SK-N-MC (cell line): ENCODE measurements around the gene ERBB4.

ENCODE experiments used
- DNase-seq: peaks from one replicate; pipeline ENCODE4 v3.0.0-alpha.2; 2011; ENCODE audit warnings: low read depth, low spot score
- H3K27ac ChIP-seq: fragments of 200-600 bp; sonication (generic); 2 replicates; pipeline ENCODE4 v1.5.1; 2016; ENCODE audit warnings: mixed run types
- H3K36me3 ChIP-seq: fragments of 200-600 bp; sonication (generic); 2 replicates; pipeline ENCODE4 v1.6.1; 2017; ENCODE audit warnings: antibody characterized with exemption, low read length, mixed read lengths; ENCODE audit not compliant: insufficient read depth
- H3K4me3 ChIP-seq: fragments of 200-600 bp; sonication (generic); 2 replicates; pipeline ENCODE4 v1.5.1; 2016
- H3K9ac ChIP-seq: fragments of 200-600 bp; sonication (generic); 2 replicates; pipeline ENCODE4 v1.8.0; 2017; ENCODE audit warnings: mixed run types, mixed read lengths; ENCODE audit not compliant: insufficient read length
- H3K9me3 ChIP-seq: fragments of 200-600 bp; sonication (generic); 2 replicates; pipeline ENCODE4 v1.6.1; 2017; ENCODE audit warnings: low read depth, mild to moderate bottlenecking, antibody characterized with exemption, low read length, moderate library complexity, mixed read lengths
- EZH2 ChIP-seq: fragments of 200-600 bp; sonication (generic); IDR thresholded peaks from one replicate; pipeline ENCODE4 v1.6.1; 2017; ENCODE audit warnings: antibody characterized with exemption
- FOXP2 ChIP-seq: optimal IDR thresholded peaks from 2 replicates; pipeline ENCODE3; 2011; ENCODE audit warnings: mild to moderate bottlenecking, moderate library complexity; ENCODE audit not compliant: insufficient read depth; ENCODE audit errors: extremely low read length, control extremely low read depth
- POLR2AphosphoS5 ChIP-seq: IDR thresholded peaks from 2 replicates; pipeline ENCODE4 v1.6.1; 2012; ENCODE audit warnings: mild to moderate bottlenecking, low read depth, low read length, borderline replicate concordance

The ERBB4 gene

GRCh38 chr2:212294816-212295215 is 243.8 kb downstream of the ERBB4 start:
- H3K4me3 ChIP-seq: no peak overlapping the region
- H3K9me3 ChIP-seq: no peaks in the 10 kb centered on the region
- H3K9ac ChIP-seq: no peak overlapping the region
- no peak for DNase-seq
- H3K27ac ChIP-seq: no peak overlapping the region
- no peaks in the 10 kb centered on the region for H3K36me3 ChIP-seq
- TF ChIP-seq EZH2 (no peak), FOXP2 (no peak), POLR2AphosphoS5 (no peak)

- no peaks in the 10 kb centered on the region for H3K36me3 ChIP-seq
- no peak for TF ChIP-seq FOXP2
- TF ChIP-seq EZH2: no peak
- TF ChIP-seq POLR2AphosphoS5: no peak
- no peaks in the 10 kb centered on the region for H3K9me3 ChIP-seq
- no peak for DNase-seq
- H3K9ac ChIP-seq: no peak overlapping the region
- no peak overlapping the region for H3K4me3 ChIP-seq
- no peak overlapping the region for H3K27ac ChIP-seq
Measured at GRCh38 chr2:212289301-212289700, 249.3 kb downstream of the ERBB4 start.

GRCh38 chr2:212288308-212288707 is 250.3 kb downstream of the ERBB4 start:
- Histone ChIP-seq H3K4me3 (no peak overlapping the region), H3K27ac (no peak overlapping the region), H3K9me3 (no peaks in the 10 kb centered on the region), H3K9ac (no peak overlapping the region), H3K36me3 (no peaks in the 10 kb centered on the region)
- no peak for DNase-seq
- no peak for TF ChIP-seq EZH2
- TF ChIP-seq FOXP2: no peak
- no peak for TF ChIP-seq POLR2AphosphoS5

GRCh38 chr2:212284166-212284565 is 254.4 kb downstream of the ERBB4 start:
- Histone ChIP-seq H3K4me3 (no peak overlapping the region), H3K27ac (no peak overlapping the region), H3K9me3 (no peaks in the 10 kb centered on the region), H3K9ac (no peak overlapping the region), H3K36me3 (no peaks in the 10 kb centered on the region)
- DNase-seq: no peak
- no peak for TF ChIP-seq POLR2AphosphoS5
- TF ChIP-seq EZH2: no peak
- TF ChIP-seq FOXP2: no peak

GRCh38 chr2:212282671-212283261 is 255.8 kb downstream of the ERBB4 start:
- no peaks in the 10 kb centered on the region for H3K36me3 ChIP-seq
- TF ChIP-seq EZH2 (no peak), POLR2AphosphoS5 (no peak), FOXP2 (no peak)
- H3K9me3 ChIP-seq: no peaks in the 10 kb centered on the region
- no peak overlapping the region for H3K4me3 ChIP-seq
- H3K27ac ChIP-seq: no peak overlapping the region
- DNase-seq: no peak
- no peak overlapping the region for H3K9ac ChIP-seq

- no peak for TF ChIP-seq POLR2AphosphoS5
- TF ChIP-seq EZH2: no peak
- TF ChIP-seq FOXP2: no peak
- no peak overlapping the region for H3K9ac ChIP-seq
- H3K27ac ChIP-seq: no peak overlapping the region
- no peak for DNase-seq
- H3K36me3 ChIP-seq: no peaks in the 10 kb centered on the region
- no peak overlapping the region for H3K4me3 ChIP-seq
- H3K9me3 ChIP-seq: no peaks in the 10 kb centered on the region
Measured at GRCh38 chr2:212276813-212277212, 261.8 kb downstream of the ERBB4 start.

GRCh38 chr2:212274215-212274614 is 264.4 kb downstream of the ERBB4 start:
- Histone ChIP-seq H3K4me3 (no peak overlapping the region), H3K36me3 (no peaks in the 10 kb centered on the region), H3K9me3 (no peaks in the 10 kb centered on the region), H3K9ac (no peak overlapping the region), H3K27ac (no peak overlapping the region)
- DNase-seq: no peak
- TF ChIP-seq POLR2AphosphoS5: no peak
- TF ChIP-seq EZH2: no peak
- no peak for TF ChIP-seq FOXP2

GRCh38 chr2:212271583-212271982 is 267.0 kb downstream of the ERBB4 start:
- TF ChIP-seq POLR2AphosphoS5 (no peak), FOXP2 (no peak), EZH2 (no peak)
- no peak overlapping the region for H3K9ac ChIP-seq
- H3K36me3 ChIP-seq: no peaks in the 10 kb centered on the region
- no peak for DNase-seq
- no peaks in the 10 kb centered on the region for H3K9me3 ChIP-seq
- H3K4me3 ChIP-seq: no peak overlapping the region
- H3K27ac ChIP-seq: no peak overlapping the region

- no peak for TF ChIP-seq POLR2AphosphoS5
- no peak for TF ChIP-seq EZH2
- no peak for TF ChIP-seq FOXP2
- Histone ChIP-seq H3K9ac (no peak overlapping the region), H3K4me3 (no peak overlapping the region), H3K27ac (no peak overlapping the region), H3K9me3 (no peaks in the 10 kb centered on the region), H3K36me3 (no peaks in the 10 kb centered on the region)
- DNase-seq: no peak
Measured at GRCh38 chr2:212269005-212269404, 269.6 kb downstream of the ERBB4 start.
